Measurements from ENCODE around the gene EDIL3. TPM values are rescaled to one million over a fixed set of nuclear protein-coding genes. Genes with fewer than 3 reads are reported as not detected.

Gene EDIL3
- total RNA-seq, 2 experiments from 2014 or later = not detected

DNA sequence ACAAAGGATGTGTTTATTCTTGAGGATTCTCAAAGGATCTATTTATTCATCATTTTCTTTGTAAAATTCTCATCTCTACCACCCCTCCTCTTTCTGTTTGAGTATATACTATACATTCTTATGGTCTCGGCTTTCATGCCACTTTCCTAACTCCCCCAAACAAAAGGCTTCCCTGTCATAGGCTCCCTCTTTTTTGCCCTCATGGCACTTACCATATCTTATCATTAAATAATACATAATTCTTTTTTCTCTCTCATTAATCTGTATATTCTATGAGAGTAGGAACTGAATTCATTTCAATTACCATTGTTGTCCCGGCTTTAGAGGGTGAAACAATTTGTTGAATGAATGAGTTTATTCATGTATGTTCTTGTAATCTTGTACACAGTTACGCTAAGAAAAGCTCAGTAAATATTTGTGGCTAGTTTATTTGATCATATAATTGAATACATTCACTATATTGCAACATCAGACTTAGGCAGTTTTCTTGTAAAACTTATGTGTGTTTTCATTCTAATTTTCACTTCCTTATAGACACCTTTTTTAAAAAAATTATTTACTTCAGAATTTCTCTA, 254.6 kb downstream of the EDIL3 start:
- H3K27me3 Mint-ChIP-seq = no peaks in the 10 kb centered on the region
- ChIA-PET CTCF (no interaction called here), POLR2A (no interaction called here)
- no peaks in the 10 kb centered on the region for H3K9me3 Mint-ChIP-seq
- Histone ChIP-seq H3K9me3 (ENCODE audit: control insufficient read depth in 1 of 2, insufficient read depth in 1 of 2, low read length in 2 of 2) (no peaks in the 10 kb centered on the region), H3K27me3 (ENCODE audit: control insufficient read depth in 1 of 2, insufficient read depth in 2 of 2, low read length in 2 of 2) (no peaks in the 10 kb centered on the region), H3K4me3 (ENCODE audit: low read length) (no peak overlapping the region), H3K4me1 (ENCODE audit: insufficient read depth, low read length) (no peaks in the 10 kb centered on the region), H3K36me3 (ENCODE audit: insufficient read depth, low read length) (no peaks in the 10 kb centered on the region), H3K27ac (ENCODE audit: low read depth in 1 of 2, low read length in 2 of 2) (no peak overlapping the region)
- ATAC-seq (ENCODE audit: poor library complexity) = no peak
- H3K27ac Mint-ChIP-seq = no peak overlapping the region
- TF ChIP-seq, protein P1, sequence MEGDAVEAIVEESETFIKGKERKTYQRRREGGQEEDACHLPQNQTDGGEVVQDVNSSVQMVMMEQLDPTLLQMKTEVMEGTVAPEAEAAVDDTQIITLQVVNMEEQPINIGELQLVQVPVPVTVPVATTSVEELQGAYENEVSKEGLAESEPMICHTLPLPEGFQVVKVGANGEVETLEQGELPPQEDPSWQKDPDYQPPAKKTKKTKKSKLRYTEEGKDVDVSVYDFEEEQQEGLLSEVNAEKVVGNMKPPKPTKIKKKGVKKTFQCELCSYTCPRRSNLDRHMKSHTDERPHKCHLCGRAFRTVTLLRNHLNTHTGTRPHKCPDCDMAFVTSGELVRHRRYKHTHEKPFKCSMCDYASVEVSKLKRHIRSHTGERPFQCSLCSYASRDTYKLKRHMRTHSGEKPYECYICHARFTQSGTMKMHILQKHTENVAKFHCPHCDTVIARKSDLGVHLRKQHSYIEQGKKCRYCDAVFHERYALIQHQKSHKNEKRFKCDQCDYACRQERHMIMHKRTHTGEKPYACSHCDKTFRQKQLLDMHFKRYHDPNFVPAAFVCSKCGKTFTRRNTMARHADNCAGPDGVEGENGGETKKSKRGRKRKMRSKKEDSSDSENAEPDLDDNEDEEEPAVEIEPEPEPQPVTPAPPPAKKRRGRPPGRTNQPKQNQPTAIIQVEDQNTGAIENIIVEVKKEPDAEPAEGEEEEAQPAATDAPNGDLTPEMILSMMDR (IDR thresholded peaks at IDR 0.05) = no peak
- no peaks in the 10 kb centered on the region for H3K4me1 Mint-ChIP-seq (ENCODE audit: low read depth)
- no peak overlapping the region for H3K4me3 Mint-ChIP-seq
- no peaks in the 10 kb centered on the region for H3K36me3 Mint-ChIP-seq (ENCODE audit: low read depth)
- intact Hi-C loops (cut with DNase I, micrococcal nuclease) = no loop called here
- no peak for DNase-seq

- no peaks in the 10 kb centered on the region for H3K27me3 ChIP-seq (ENCODE audit: control insufficient read depth in 1 of 2, insufficient read depth in 2 of 2, low read length in 2 of 2)
- no peak for DNase-seq
- ChIA-PET POLR2A (no interaction called here), CTCF (no interaction called here)
- intact Hi-C loops (cut with DNase I, micrococcal nuclease) = no loop called here
- H3K4me1 Mint-ChIP-seq (ENCODE audit: low read depth) = no peaks in the 10 kb centered on the region
- H3K36me3 ChIP-seq (ENCODE audit: insufficient read depth, low read length) = no peaks in the 10 kb centered on the region
- H3K27ac Mint-ChIP-seq = no peak overlapping the region
- no peaks in the 10 kb centered on the region for H3K4me1 ChIP-seq (ENCODE audit: insufficient read depth, low read length)
- H3K9me3 Mint-ChIP-seq = no peaks in the 10 kb centered on the region
- no peaks in the 10 kb centered on the region for H3K9me3 ChIP-seq (ENCODE audit: control insufficient read depth in 1 of 2, insufficient read depth in 1 of 2, low read length in 2 of 2)
- H3K4me3 ChIP-seq (ENCODE audit: low read length) = no peak overlapping the region
- TF ChIP-seq, protein P1 (IDR thresholded peaks at IDR 0.05) = no peak
- no peaks in the 10 kb centered on the region for H3K27me3 Mint-ChIP-seq
- no peaks in the 10 kb centered on the region for H3K36me3 Mint-ChIP-seq (ENCODE audit: low read depth)
- H3K4me3 Mint-ChIP-seq = no peak overlapping the region
- no peak for ATAC-seq (ENCODE audit: poor library complexity)
- no peak overlapping the region for H3K27ac ChIP-seq (ENCODE audit: low read depth in 1 of 2, low read length in 2 of 2)
Measured at GRCh38 chr5:84125216-84125615, 259.5 kb downstream of the EDIL3 start.

DNA sequence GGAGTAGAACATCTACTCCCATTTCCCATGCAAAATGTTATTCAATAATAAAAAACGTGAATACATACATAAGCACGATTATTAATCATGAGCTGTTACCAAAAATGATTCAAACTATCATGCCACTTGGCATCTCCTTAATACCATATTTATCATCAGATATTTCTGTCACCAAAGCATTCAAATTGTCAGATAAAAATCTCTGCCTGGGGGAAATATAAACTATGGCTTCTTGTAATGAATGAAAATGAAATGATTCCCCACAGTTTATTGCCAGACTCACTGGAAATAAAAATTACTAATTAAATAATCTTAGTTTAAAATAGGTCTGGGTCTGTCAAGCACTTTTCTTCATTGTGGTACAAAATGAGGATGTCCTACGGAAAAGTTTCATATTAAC, 265.4 kb downstream of the EDIL3 start:
- POLR2A ChIA-PET = no interaction called here
- no peak overlapping the region for H3K4me3 Mint-ChIP-seq
- ATAC-seq (ENCODE audit: poor library complexity) (no peak), DNase-seq (no peak)
- CTCF ChIA-PET = no interaction called here
- no peaks in the 10 kb centered on the region for H3K36me3 Mint-ChIP-seq (ENCODE audit: low read depth)
- intact Hi-C loops (cut with DNase I, micrococcal nuclease) = no loop called here
- TF ChIP-seq, protein P1 (IDR thresholded peaks at IDR 0.05) = no peak
- Histone ChIP-seq H3K36me3 (ENCODE audit: insufficient read depth, low read length) (no peaks in the 10 kb centered on the region), H3K27ac (ENCODE audit: low read depth in 1 of 2, low read length in 2 of 2) (no peak overlapping the region), H3K9me3 (ENCODE audit: control insufficient read depth in 1 of 2, insufficient read depth in 1 of 2, low read length in 2 of 2) (no peaks in the 10 kb centered on the region), H3K4me3 (ENCODE audit: low read length) (no peak overlapping the region), H3K27me3 (ENCODE audit: control insufficient read depth in 1 of 2, insufficient read depth in 2 of 2, low read length in 2 of 2) (no peaks in the 10 kb centered on the region), H3K4me1 (ENCODE audit: insufficient read depth, low read length) (no peaks in the 10 kb centered on the region)
- H3K9me3 Mint-ChIP-seq = no peaks in the 10 kb centered on the region
- no peak overlapping the region for H3K27ac Mint-ChIP-seq
- H3K27me3 Mint-ChIP-seq = no peaks in the 10 kb centered on the region
- no peaks in the 10 kb centered on the region for H3K4me1 Mint-ChIP-seq (ENCODE audit: low read depth)

Data from CD4-positive, alpha-beta T cell (primary cell).